Measurements from ENCODE around the gene SLC35B1. TPM values are rescaled to one million over a fixed set of nuclear protein-coding genes. Genes with fewer than 3 reads are reported as not detected.

Gene SLC35B1
- total and polyA plus RNA-seq, 10 of the 15 experiments (the other 5 are each of a cell fraction or from before 2014, with no cell fraction given), result 40.0 to 113 (median 51.6) TPM

- Histone ChIP-seq H3K9me3 (replicated peaks; ENCODE audit: control insufficient read depth, insufficient read depth, low read length) (no peaks in the 10 kb centered on the region), H4K20me1 (ENCODE audit: control insufficient read depth, insufficient read depth) (no peaks in the 10 kb centered on the region), H3K9ac (ENCODE audit: control insufficient read depth, insufficient read depth, low read length) (no peak overlapping the region), H3K36me3 (ENCODE audit: control insufficient read depth in 2 of 2, insufficient read depth in 2 of 2, low read length in 1 of 2) (peaks cover 0 to 3% of the 10 kb centered on the region in 2 experiments; a peak in 2 of 4 replicates), H3K27me3 (replicated peaks in 1 of 2; ENCODE audit: control insufficient read depth in 2 of 2, insufficient read depth in 2 of 2, low read length in 1 of 2) (no peaks in the 10 kb centered on the region), H3K4me2 (ENCODE audit: control insufficient read depth, insufficient read depth) (peak overlapping the region; percentile 41; the same call in 1 of the 2 replicates), H3K4me3 (no peak overlapping the region), H3K4me1 (ENCODE audit: control insufficient read depth, insufficient read depth, low read length) (peaks cover 17% of the 10 kb centered on the region), H3K79me2 (ENCODE audit: control insufficient read depth, insufficient read depth, low read length) (no peaks in the 10 kb centered on the region), H3K27ac (ENCODE audit: control insufficient read depth, insufficient read depth) (no peak overlapping the region), H2AFZ (ENCODE audit: control insufficient read depth, low read depth, low read length) (no peak overlapping the region; the same call in 1 of the 2 replicates)
- DNase-seq (ENCODE audit: low read depth, low spot score), result no peak
- intact Hi-C loops (cut with micrococcal nuclease; ENCODE audit: unreplicated experiment), result loop anchor here (1.0 to 10.0 kb wide), 2 partner anchors 80 to 125 kb away; no protein-coding TSS in a partner anchor
- no TSS peak for BruUV-seq (replicated peaks)
- ChIA-PET SMC1A (ENCODE audit: uncharacterized antibody, unreplicated experiment) (interaction anchor here (0.7 to 10.0 kb wide), 23 partner anchors 8 to 260 kb away, joined by 3 to 121 read pairs (median 6); partner anchors contain the start of gene SLC35B1), CTCF (interaction anchor here (0.6 to 21.7 kb wide), 26 partner anchors 8 to 304 kb away, joined by 3 to 483 read pairs (median 7); partner anchors contain the start of genes KAT7, NXPH3 and SLC35B1), RAD21 (ENCODE audit: unreplicated experiment) (interaction anchor here (1.1 to 5.7 kb wide), 16 partner anchors 10 to 303 kb away, joined by 3 to 70 read pairs (median 12); partner anchors contain the start of genes KAT7, NXPH3 and SLC35B1), POLR2A (interaction anchor here (0.6 to 2.4 kb wide), 7 partner anchors 19 to 128 kb away, joined by 3 to 12 read pairs (median 6); partner anchors contain the start of gene NXPH3)
- in situ Hi-C loops (cut with MboI), result loop anchor here (5.0 kb wide), 2 partner anchors 123 to 288 kb away; no protein-coding TSS in a partner anchor
- peak; percentile 83 for FAIRE-seq
- WGBS (ENCODE audit: insufficient coverage, insufficient replicate concordance, low lambda C conversion rate, missing lambda C conversion rate), result 34% methylated on average over 16 of the region's 16 CpGs
- TF ChIP-seq SIX5 (IDR thresholded peaks at IDR 0.05; ENCODE audit: low read depth, low read length, severe bottlenecking), result no peak
- TF ChIP-seq RAD21 (IDR thresholded peaks at IDR 0.05; ENCODE audit: insufficient read depth, low read depth, low read length), result peak; percentile 98
- TF ChIP-seq RCOR1 (conservative IDR thresholded peaks at IDR 0.05; ENCODE audit: low read depth, low read length), result no peak
- TF ChIP-seq PML (IDR thresholded peaks at IDR 0.05; ENCODE audit: low read length), result peak; percentile 2; the same call in 1 of the 2 replicates
- TF ChIP-seq YY1 (IDR thresholded peaks at IDR 0.05; ENCODE audit: low read depth, low read length), result 0 out of 2 replicates have a peak, but pooled peaks have one; percentile 54
- 0 out of 2 replicates have a peak, but pooled peaks have one; percentile 30 for TF ChIP-seq MEF2A (IDR thresholded peaks at IDR 0.05; ENCODE audit: insufficient read depth, low read depth, low read length)
- no peak for TF ChIP-seq REST (IDR thresholded peaks at IDR 0.05; ENCODE audit: low read depth, low read length)
- peak; percentile 75 to 95 (median 93) for TF ChIP-seq CTCF (IDR thresholded peaks at IDR 0.05 in 2 of 3, conservative IDR thresholded peaks at IDR 0.05 in 1 of 3; ENCODE audit: control insufficient read depth in 2 of 3, extremely low read depth in 1 of 3, insufficient read depth in 1 of 3, low read depth in 3 of 3, low read length in 3 of 3)
- TF ChIP-seq SMC3 (IDR thresholded peaks at IDR 0.05; ENCODE audit: borderline replicate concordance, low read length), result peak; percentile 96
- TF ChIP-seq SPI1 (IDR thresholded peaks at IDR 0.05; ENCODE audit: borderline replicate concordance, insufficient read depth, low read depth, low read length), result peak; percentile 59; the same call in 1 of the 2 replicates
- no peak for TF ChIP-seq ELK1 (IDR thresholded peaks at IDR 0.05; ENCODE audit: low read depth, low read length)
- peak; percentile 71 for ATAC-seq
Measured at GRCh38 chr17:49694847-49695697, 12.7 kb downstream of the SLC35B1 start.
